Erythroblast (primary cell): Measurements from ENCODE around the gene ECSCR.

Experiments used
- GATA1 ChIP-seq: IDR thresholded peaks from 2 replicates; pipeline ENCODE4 v1.6.1; 2011; ENCODE audit warnings: low read depth, mild to moderate bottlenecking, control low read depth, low read length, moderate library complexity
- POLR2A ChIP-seq: IDR thresholded peaks from 2 replicates; pipeline ENCODE4 v1.6.1; 2011; ENCODE audit warnings: mild to moderate bottlenecking, low read length

DNA sequence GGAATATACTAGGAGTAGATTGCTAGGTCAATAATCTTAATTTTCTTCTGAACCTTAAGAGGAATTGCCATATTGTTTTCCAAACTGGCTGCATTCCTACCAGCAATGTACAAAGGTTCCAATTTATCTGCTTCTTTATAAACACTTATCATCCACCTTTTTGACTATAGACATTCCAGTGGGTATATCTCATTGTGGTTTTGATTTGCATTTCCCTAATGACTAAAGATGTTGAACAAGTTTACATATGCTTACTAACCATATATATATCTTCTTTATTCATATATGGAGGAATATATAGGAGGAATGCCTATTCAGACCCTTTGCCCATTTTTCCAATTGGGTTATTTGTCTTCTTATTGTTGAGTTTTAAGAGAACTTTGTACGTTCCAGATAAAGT, 30.8 kb downstream of the ECSCR start:
- no peak for TF ChIP-seq POLR2A
- no peak for TF ChIP-seq GATA1
